Measurements from ENCODE around the gene MRPL24. TPM values are rescaled to one million over a fixed set of nuclear protein-coding genes. Genes with fewer than 3 reads are reported as not detected.
A peak's percentile ranks its signal among the peaks of the same experiment; 100 is the strongest.

MRPL24 gene
- 10 to 100 TPM; 22.6 to 35.6 TPM for total RNA-seq

GRCh38 chr1:156740741-156741480, at the start of gene MRPL24:
MRPL24 (minus strand) TSS chr1:156741088; CDS start chr1:156738704, 2,384 bp downstream.
- peak within 1 kb of the TSS; percentile 88 for H3K4me3 ChIP-seq
- no peaks in the 10 kb centered on the region for H3K27me3 ChIP-seq (replicated peaks; ENCODE audit: insufficient read depth)
- no peak for TF ChIP-seq CTCF (IDR thresholded peaks at IDR 0.05)
- H3K27ac ChIP-seq = peak within 1 kb of the TSS; percentile 77 to 81
- peaks cover 25% of the 10 kb centered on the region for H3K36me3 ChIP-seq
- peak; percentile 97 for DNase-seq (ENCODE audit: low spot score)
- H3K9me3 ChIP-seq = no peaks in the 10 kb centered on the region
- peaks cover 14 to 27% of the 10 kb centered on the region in 2 donors for H3K4me1 ChIP-seq (ENCODE audit: control insufficient read depth in 1 of 2, low read depth in 2 of 2)
- peak; percentile 97 for ATAC-seq (ENCODE audit: insufficient number of reproducible peaks, low FRiP score, low read depth)

GRCh38 chr1:156789621-156790318, 48.9 kb upstream of the MRPL24 start:
- no peak overlapping the region for H3K4me3 ChIP-seq
- DNase-seq (ENCODE audit: low spot score) (no peak), ATAC-seq (ENCODE audit: insufficient number of reproducible peaks, low FRiP score, low read depth) (no peak)
- H3K36me3 ChIP-seq = peaks cover 48% of the 10 kb centered on the region
- no peak overlapping the region for H3K27ac ChIP-seq
- no peaks in the 10 kb centered on the region for H3K27me3 ChIP-seq (replicated peaks; ENCODE audit: insufficient read depth)
- H3K4me1 ChIP-seq (ENCODE audit: control insufficient read depth in 1 of 2, low read depth in 2 of 2) = no peaks in the 10 kb centered on the region
- no peak for TF ChIP-seq CTCF (IDR thresholded peaks at IDR 0.05)
- no peaks in the 10 kb centered on the region for H3K9me3 ChIP-seq

GRCh38 chr1:156788136-156788535, 47.2 kb upstream of the MRPL24 start:
- no peak for ATAC-seq (ENCODE audit: insufficient number of reproducible peaks, low FRiP score, low read depth)
- Histone ChIP-seq H3K9me3 (no peaks in the 10 kb centered on the region), H3K36me3 (peaks cover 48% of the 10 kb centered on the region), H3K27ac (no peak overlapping the region), H3K27me3 (replicated peaks; ENCODE audit: insufficient read depth) (no peaks in the 10 kb centered on the region), H3K4me1 (ENCODE audit: control insufficient read depth in 1 of 2, low read depth in 2 of 2) (no peaks in the 10 kb centered on the region), H3K4me3 (no peak overlapping the region)
- TF ChIP-seq CTCF (IDR thresholded peaks at IDR 0.05) = no peak
- no peak for DNase-seq (ENCODE audit: low spot score)

- no peaks in the 10 kb centered on the region for H3K27me3 ChIP-seq (replicated peaks; ENCODE audit: insufficient read depth)
- H3K9me3 ChIP-seq = no peaks in the 10 kb centered on the region
- H3K27ac ChIP-seq = no peak overlapping the region
- no peak for DNase-seq (ENCODE audit: low spot score)
- H3K36me3 ChIP-seq = peaks cover 45% of the 10 kb centered on the region
- no peak for ATAC-seq (ENCODE audit: insufficient number of reproducible peaks, low FRiP score, low read depth)
- H3K4me3 ChIP-seq = no peak overlapping the region
- no peak for TF ChIP-seq CTCF (IDR thresholded peaks at IDR 0.05)
- peaks cover 0 to 4% of the 10 kb centered on the region in 2 donors for H3K4me1 ChIP-seq (ENCODE audit: control insufficient read depth in 1 of 2, low read depth in 2 of 2)
Measured at GRCh38 chr1:156786640-156787039, 45.8 kb upstream of the MRPL24 start.

- ATAC-seq (ENCODE audit: insufficient number of reproducible peaks, low FRiP score, low read depth) (no peak), DNase-seq (ENCODE audit: low spot score) (no peak)
- Histone ChIP-seq H3K36me3 (peaks cover 36% of the 10 kb centered on the region), H3K4me1 (ENCODE audit: control insufficient read depth in 1 of 2, low read depth in 2 of 2) (peaks cover 0 to 12% of the 10 kb centered on the region in 2 donors), H3K27ac (no peak overlapping the region), H3K27me3 (replicated peaks; ENCODE audit: insufficient read depth) (no peaks in the 10 kb centered on the region), H3K9me3 (no peaks in the 10 kb centered on the region), H3K4me3 (no peak overlapping the region)
- no peak for TF ChIP-seq CTCF (IDR thresholded peaks at IDR 0.05)
Measured at GRCh38 chr1:156785458-156785857, 44.6 kb upstream of the MRPL24 start.

All from thoracic aorta (tissue), 2 donors.